ENCODE measurements around the gene COL4A2.

GRCh38 chr13:110516500-110516899, 209.4 kb downstream of the COL4A2 start:
- TF ChIP-seq POLR2A (IDR thresholded peaks at IDR 0.05) (no peak), CTCF (IDR thresholded peaks at IDR 0.05) (no peak)
